A204.1 (cell line): ENCODE results near the gene INPP4B.
A peak's percentile ranks its signal among the peaks of the same experiment; 100 is the strongest.

Experiments used
- FAIRE-seq: peaks from 2 replicates; lab custom pipeline; 2012; peaks lifted over from hg19 to GRCh38; lab: Jason Lieb, UNC

The INPP4B gene

DNA sequence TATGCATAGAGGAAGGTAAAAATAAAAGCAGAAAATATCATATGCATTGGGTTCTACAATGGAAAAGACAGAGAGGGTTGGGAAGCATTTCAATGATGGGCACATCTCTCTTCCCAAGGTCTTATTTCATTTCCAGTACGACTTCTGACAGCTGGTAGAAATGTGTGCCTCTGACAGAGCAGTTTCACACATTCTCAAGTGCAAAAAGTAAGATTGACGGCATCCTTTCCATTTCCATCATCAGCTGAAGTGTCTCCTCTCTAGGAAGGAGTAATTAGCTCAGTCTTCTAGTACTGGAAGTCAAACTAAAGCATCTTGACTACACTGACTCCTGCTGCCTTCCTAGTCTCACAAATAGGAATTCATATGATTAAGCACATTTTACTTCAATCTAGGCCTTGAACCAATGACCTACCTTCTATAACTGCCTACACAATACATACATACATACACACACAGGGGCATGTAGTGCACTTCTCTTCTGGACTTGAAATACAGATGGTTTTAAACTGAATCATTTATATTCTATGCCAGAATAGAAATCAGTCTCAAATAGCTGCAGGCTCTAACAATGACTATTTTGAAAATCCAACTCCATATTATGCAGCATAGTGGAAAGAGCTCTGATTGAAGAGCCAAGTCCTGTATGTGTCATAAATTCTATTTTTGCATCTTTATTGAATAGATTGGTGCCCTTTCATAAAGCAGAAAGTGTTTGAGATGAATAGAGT is 473.4 kb downstream of the INPP4B start:
- FAIRE-seq: no peak

DNA sequence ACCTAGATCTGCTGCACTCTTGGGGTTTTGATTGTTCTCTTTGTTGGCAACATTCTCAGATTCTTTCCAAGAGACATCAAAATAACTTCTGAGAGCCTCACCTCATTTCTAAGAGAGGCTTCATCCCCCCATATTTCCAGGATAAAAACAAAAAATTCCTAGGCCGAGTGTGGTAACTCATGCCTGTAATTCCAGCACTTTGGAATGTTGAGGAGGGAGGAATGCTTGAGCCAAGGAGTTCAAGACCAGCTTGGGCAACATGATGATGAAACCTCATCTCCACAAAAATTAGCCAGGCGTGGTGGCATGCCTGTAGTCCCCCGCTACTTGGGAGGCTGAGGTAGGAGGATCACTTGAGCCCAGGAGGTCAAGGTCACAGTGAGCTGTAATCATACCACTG is 477.0 kb downstream of the INPP4B start:
- no peak for FAIRE-seq

DNA sequence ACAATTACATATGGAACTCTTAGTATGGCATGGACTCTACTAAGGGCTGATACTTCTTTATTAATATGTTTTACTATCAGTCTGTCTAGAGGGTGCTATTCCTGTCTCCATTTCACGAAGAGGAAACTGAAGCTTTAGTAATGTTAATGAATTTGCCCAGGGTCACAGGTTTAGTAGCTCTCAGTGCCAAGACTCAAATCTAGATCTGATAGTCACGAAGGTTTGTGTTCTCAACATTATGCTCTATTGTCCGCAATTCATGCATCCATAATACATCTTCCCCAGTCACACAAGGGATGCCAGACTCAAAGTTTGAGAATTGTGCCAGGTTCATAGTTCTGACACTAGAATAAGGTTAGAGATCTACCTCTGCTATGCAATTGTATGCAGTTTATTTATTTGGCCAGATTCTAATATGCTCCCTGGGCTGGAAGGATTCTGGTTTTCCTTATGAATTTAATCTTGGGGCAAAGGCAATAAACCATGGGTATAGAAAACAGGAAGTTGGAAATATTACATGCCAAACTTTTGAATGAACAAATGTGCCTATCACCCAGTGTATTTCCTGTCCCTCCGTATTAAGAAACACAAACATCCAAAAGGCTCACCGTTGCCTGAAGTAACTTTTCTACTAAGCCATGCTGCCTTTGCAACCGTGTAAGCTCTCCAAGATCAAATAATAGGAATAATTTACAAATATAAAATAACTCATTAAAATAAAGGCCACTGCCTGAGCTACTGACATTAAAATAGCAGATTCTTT is 478.5 kb downstream of the INPP4B start:
- FAIRE-seq: no peak

DNA sequence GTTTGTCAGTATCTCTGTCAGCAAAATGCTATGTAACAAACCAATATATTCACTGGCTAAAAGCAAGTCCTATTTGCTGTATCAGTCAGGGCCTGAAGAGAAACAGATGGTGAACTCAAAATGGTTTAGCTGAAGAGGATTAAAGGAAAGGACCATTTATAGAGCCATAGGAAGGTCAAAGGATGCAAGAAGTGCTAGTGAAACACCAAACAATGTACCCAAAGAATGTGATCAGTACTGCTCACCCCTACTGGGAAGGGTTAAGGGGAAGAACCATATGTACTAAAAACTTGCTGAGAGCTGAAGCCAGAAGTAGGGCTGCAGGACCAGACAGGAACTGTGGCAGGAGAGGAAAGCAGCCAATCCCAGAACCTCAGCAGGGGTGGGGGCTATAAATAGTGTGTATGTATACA is 479.3 kb downstream of the INPP4B start:
- peak; percentile 77 for FAIRE-seq

DNA sequence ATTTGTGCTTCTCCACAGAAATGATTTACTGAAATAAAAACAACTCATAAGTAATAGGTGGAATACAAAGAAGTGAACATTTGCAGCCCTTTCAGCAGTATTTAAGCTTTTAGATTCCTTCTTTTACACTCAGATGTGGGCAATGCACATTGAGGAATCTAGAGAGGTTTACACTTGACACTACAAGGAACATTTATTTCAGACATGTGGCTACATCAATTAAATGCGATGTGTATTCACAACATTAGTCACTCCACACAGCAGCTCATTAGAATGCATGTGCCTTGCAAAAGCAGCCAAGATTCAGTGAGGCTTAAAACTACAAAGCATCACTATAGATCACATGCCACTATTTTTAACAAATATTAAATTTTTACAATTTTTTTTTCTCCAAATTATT is 480.7 kb downstream of the INPP4B start:
- FAIRE-seq: no peak

DNA sequence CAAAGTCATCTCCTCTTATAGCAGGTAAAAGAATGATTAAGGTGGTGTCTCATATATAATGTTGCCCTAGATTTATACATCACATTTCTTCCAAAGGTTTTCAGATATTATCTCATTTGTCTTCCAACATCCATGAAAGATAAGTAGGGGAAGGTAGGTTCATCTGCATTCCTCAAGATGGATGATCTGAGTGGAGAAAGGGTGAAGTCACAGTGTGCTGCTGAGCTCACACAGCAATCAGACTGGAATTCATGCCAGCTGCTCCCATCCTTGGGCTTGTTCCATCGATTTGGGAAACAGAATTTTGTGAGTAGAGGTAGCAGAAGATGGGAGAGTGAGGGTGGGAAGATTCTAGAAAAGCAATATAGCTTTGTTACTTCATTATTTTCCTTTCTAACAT is 482.4 kb downstream of the INPP4B start:
- no peak for FAIRE-seq

DNA sequence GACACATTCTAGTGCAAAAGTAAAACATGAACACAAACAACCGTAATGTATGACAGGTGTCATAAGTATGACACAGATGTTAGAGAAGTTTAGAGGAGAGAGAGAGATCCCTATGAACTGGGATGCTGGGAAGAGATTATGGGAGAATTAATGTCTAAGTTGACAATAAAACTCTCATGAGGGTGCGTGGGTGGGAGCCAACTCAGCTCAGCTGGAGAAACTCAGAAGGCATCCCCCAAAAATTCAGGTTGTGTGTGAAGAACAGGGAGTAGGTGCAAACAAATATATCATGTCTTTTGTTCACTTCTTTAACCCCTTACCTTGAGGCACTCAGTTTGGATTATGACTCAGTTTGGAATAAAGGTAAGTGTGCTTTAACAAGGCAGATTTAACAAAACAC is 484.1 kb downstream of the INPP4B start:
- FAIRE-seq: no peak

DNA sequence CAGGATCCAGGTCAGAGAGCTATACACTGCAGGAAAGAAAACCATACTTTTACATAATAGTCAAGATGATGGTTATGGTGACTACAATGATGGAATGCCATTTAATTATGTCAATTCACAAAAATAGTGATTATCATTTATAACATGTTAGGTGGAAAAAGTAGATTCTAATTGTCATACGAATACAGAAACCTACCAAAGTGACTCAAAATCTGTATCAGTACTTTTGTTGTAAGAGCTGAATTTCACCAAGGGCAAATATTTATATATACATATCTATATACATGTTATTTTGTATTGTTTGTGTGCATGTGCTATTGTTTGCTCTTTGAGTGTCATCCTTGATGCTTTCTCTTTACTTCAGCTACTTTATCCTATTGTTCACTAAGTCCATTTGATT is 485.4 kb downstream of the INPP4B start:
- FAIRE-seq: no peak

DNA sequence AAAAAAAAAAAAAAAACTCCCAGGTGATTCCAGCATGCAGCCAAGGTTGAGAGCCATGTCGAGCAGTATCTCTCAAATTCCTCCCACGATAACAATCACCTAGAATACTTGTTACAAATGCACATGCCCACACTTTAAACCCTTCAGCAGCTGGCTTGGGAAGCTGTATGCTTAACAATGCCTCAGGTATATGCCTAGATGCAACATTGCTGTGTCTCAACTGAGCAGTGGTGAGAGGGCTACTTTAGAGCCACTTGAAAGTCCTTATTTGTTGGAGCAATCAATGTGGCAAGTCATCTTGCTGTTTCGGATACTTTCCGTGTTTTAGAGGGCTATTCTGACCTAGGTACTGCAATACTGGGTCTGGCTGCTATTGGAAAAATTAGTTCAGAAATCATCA is 487.4 kb downstream of the INPP4B start:
- FAIRE-seq: no peak

DNA sequence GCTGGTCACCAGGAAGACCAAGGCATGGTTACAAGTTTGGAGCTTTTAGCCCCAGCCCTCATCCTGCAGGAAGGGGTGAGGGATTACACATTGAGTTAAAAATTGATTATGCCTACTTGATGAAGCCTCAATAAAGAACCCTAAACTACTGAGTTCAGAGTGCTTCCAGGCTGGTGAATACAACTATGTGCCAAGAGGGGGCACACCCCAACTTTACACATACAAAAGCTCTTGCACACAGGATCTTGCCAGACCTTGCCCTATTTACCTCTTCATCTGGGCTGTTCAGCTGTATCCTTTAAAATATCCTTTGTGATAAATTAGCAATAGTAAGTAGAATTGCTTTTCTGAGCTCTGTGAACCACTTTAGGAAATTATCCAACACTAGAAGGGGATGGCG is 489.3 kb downstream of the INPP4B start:
- FAIRE-seq: no peak

DNA sequence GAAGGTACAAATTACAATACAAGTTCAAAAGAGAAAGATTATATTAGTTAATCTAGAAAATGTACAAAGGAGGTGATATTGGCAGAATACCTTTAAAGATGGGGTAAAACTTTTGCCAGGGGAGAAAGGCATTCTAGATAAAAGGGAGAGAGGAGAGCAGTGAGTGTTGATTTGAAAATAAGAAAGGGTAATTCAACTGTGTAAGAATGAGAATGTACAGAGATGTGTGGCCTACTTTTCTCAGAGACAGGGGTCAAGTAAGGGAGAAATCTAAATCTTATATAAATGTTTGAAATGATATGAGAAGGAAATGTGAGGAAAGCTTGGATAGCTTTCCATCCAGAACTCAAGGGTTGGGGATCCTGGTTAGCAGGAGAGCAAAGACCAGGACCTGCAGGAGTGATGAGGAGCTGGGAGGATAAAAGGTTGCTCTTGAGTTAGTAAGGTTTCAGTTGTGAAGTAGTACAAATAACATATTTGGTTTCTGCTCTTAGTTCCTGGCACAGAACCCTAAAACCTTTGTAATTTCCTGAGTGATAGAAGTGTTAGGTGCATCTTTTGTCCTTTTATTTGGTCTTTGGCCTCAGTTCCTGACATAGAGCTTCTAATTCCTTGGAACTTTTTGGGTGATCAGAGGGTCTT is 489.9 kb downstream of the INPP4B start:
- no peak for FAIRE-seq

DNA sequence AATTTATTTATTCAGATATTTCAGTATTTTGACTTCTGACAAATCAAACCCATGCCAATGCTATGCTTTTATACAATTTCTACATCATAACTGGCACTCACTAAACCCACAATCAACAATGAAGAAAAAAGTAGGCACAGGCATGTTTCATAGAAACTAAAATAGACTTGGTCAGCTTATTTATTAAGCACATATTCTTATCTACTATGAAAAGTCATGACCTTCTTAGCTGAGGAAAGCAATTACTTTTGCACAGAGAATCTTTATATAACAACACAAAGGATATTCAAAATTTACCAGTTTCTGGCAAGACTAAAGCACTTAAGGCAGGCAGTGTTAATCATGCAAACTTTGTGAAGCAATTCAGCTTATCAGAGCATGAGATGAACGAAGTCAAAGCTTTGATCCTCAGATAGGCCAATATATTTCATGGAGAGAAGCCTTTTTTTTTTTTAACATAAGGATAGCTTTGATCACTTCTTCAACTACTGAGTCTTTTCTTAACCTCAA is 490.6 kb downstream of the INPP4B start:
- FAIRE-seq: no peak

DNA sequence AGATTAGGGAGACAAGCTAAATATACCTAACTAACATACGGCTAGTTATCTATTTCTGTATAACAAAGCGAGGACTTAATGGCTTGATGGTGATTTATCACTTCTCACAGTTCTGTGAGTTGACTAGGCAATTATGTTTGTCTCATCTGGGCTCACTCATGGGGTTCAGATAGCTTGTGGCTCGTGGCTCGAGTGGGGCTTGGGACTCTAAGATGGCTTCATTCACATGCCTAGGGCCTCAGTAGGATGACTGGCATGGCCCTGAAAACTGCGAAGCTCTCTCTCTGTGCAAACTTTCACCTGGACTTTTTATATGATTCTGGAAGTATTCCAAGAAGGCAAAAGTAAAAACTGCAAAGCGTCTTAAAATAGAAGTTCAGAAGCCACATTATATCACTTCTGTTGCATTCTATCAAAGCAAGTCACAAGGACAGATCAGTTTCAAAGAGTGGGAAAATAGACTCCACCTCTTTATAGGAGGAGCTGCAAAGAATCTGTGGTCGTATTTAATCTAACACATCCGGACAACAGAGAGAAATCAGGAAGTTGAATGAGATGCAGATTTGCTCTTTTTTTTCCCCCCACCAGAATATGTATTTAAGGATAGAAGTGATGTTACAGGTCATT is 491.2 kb downstream of the INPP4B start:
- no peak for FAIRE-seq

DNA sequence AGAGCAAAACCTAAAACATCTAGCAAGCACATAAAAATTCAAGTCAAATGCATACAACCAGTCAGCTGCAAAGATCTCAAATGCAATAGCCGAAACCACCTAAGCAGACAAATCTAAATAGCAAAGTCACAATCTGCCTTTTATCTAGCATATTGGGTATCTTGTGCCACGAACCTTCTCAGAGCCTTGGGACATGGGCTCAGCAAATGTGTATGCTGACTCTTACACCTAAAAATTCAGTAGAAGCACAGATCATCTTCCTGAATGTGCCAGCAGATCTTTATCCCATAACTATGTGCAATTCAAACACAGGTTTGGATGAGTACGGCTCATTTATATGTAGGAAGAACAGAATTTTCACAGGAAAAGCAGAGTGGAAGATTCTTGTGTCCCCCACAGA is 492.1 kb downstream of the INPP4B start:
- no peak for FAIRE-seq

DNA sequence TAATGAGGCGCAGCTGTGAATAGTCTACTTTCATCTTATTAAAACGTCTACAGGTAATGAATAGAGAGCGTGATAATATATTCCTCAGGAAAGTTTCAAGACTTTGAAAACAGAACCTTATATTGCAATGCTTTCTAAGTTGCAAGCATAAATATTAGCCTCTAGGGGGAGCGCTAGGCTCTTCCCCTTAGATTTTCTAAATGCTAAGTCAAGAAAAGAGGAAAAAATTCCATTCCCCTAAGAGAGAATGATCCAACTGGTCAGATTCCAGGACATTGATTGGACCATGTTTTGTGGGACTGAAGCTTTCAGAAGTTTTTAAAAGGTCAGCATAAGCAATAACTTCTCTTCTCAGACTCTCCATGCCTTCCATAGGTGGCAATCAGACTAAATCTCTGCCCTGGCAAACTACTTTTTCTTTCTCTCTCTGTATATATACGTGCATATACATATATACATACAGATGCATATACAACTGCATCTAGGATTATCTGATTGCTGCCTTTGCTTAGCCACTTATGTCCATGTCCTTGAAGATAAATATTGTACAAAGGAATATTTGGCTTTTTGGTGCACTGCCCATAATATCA is 492.9 kb downstream of the INPP4B start:
- peak; percentile 100 for FAIRE-seq

DNA sequence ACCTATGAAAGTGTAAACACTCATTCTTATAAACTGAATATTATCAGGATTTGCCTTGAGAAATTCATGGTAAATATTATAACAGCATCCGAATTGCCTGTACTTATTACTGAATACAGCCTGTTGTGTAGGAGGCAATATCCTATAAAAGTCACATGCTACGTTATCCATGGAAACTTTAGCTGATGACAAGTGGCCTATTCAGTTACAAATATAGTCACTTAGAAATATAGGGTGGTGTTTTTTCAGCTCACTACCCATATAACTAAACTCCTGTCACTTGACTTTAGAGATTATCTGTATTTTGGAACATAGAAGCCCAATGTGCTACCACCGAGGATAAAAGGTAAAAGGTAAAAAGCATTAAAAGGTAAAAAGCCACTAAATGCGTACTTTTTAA is 493.4 kb downstream of the INPP4B start:
- FAIRE-seq: no peak

DNA sequence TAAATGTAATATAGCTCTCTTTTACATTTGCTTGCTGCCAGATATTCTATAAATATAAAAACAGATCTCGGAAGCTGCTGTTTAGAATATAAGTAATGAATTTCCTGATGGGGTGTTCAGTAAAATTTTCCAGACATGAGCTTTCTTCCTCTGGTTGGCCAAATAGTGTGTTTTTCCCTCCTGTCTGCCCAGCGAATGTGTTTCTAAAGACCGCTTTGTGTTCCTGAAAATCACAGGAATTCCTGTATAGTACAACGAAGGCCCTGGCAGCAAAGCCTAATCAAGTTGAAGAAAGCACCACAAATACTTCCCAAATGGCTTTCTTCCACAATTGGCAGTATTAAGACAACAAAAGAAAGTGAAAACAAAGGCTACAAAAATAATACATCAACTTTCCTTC is 494.1 kb downstream of the INPP4B start:
- no peak for FAIRE-seq

DNA sequence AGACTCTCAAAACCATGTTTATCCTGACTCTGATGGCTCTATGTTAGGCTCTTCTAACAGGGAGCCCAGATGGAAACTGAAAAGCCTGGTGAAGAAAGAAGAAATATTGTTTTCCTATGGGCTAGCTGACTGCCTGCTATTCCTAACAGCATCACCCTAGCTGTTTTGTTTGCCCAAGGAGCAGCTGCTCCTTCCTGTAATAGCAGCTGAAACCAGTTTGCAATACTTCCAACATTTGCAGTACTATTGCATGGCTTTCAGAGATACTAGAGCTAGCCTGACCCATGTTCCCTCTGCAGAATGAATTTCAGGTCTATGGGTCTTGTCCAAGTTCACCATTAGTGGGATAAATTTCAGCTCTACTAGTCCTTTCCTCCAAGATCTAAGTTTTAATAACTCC is 495.2 kb downstream of the INPP4B start:
- no peak for FAIRE-seq

DNA sequence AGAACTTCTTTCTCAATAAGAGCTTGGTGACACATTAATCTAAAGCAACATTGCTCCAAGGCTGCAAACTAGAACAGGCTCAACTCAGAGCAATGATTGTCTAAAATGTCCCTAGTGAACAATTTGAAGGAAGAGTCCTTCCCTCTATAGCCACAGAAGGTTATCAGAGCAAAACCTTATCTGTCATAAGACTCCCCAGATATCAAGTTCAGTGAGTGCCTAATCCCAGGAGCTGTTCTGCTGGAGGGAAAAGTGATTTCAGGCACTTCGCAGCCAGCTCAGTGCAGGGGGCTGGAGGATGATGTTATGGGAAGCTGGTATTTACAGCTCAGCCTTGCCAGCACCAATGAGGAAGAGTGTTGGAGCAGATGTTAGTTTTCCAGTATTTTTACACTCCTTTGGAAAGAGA is 497.5 kb downstream of the INPP4B start:
- FAIRE-seq: peak; percentile 34

DNA sequence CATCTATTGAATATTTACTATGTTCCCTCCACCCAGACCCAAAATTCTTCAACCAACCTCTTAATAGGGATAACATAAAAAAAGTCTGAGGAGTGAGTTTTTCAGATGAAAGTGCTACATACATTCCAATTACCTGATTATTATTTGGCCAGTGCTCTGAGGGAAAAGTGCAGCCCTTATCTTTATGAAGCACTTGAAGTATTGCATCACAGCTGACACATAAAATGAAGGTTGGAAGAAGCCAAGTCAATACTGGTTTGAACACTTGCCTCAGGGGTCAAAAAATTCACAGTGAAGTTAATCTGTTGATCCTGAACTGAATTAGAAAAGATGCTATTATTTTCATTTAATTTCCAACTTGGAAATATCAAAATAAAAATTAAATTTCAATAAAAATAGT is 498.9 kb downstream of the INPP4B start:
- FAIRE-seq: peak; percentile 91

DNA sequence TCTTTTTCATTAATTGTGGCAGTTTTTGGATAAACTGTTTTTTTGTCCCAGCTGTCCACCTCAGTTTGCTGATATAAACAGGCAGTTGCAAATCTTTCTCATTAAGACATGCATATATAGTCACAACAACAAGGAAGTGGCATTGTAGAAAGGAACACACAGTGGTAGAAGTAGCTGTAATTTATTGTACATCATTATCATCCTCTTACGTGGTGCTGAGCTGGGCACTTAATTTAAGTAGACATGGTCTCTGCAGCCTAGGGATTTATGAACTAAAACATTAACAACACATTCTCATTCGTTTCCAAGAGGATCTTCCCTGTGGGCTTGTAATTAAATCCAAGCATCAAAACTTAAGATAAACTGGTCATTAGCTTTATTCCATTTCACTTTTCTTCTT is 500.2 kb downstream of the INPP4B start:
- FAIRE-seq: no peak

DNA sequence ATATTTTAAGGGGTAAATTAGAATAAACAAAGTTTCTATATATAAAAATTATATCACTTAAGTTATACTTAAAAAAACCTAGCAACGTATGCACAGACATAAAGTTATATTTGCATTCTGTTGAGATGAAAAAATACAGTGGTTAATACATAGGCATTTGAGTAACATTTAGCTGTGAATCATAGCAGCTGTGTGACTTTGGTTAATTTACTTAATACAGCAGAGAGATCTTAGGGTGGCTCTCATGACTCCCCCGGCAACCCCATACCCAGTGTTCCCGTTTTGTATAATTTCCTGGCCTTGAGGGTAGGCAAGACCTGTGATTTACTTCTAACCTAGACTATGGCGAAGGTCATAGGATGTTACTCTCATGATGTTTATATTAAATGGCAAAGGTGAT is 504.8 kb downstream of the INPP4B start:
- no peak for FAIRE-seq
